IPS-18a (cell line): Measurements from ENCODE around the gene ARHGEF10L.

Experiments used
- H3K27ac ChIP-seq: one replicate; pipeline ENCODE4 v1.5.1; 2013; ENCODE audit warnings: low read length
- H3K27me3 ChIP-seq: one replicate; pipeline ENCODE4 v1.6.1; 2013; ENCODE audit warnings: mild to moderate bottlenecking, low read length; ENCODE audit not compliant: control insufficient read depth, insufficient read depth
- H3K36me3 ChIP-seq: one replicate; pipeline ENCODE4 v1.6.1; 2013; ENCODE audit warnings: low read depth, low read length; ENCODE audit not compliant: control insufficient read depth
- H3K4me1 ChIP-seq: one replicate; pipeline ENCODE4 v1.6.1; 2013; ENCODE audit warnings: low read depth, low read length; ENCODE audit not compliant: control insufficient read depth
- H3K4me3 ChIP-seq: one replicate; pipeline ENCODE4 v1.5.1; 2013; ENCODE audit warnings: low read length
- H3K9ac ChIP-seq: one replicate; pipeline ENCODE4 v1.6.1; 2013; ENCODE audit warnings: mild to moderate bottlenecking, low read length, moderate library complexity
- H3K9me3 ChIP-seq: one replicate; pipeline ENCODE4 v1.6.1; 2013; ENCODE audit warnings: low read depth, low read length; ENCODE audit not compliant: control insufficient read depth

The ARHGEF10L gene

DNA sequence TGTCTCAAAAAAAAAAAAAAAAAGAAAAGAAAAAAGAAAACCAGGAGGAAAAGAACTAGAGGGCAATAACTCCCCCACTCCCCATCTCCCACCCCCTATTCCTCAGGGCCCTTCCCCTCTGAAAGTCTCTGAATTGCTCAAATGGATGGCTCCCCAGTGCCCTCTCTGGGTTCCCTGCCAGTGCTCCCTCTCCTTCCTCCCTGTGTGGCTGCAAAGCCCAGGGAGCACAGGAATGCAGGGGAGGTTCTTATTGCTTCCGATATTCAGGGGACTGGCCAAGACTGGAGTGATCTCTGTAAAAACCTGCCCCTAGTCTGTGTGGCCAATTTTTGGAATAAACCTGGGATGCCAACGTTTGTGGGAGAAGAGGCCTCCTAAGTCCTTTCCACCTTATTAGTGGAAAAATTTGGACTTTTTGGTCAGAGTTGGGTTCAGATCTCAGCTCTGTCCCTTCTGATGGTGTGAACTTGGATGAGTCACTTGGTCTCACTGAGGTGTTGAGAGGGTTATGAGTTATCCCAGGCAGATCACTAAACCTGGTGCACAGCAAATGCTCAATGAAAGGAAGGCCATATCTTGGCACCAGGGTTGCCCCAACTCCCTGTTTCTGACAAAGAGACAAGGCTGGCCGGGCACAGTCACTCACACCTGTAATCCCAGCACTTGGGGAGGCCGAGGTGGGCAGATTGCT is 13.4 kb upstream of the ARHGEF10L start:
- H3K9ac ChIP-seq = no peak overlapping the region
- no peaks in the 10 kb centered on the region for H3K9me3 ChIP-seq
- H3K4me1 ChIP-seq = peaks cover 15% of the 10 kb centered on the region
- no peak overlapping the region for H3K27ac ChIP-seq
- no peaks in the 10 kb centered on the region for H3K27me3 ChIP-seq
- H3K36me3 ChIP-seq = no peaks in the 10 kb centered on the region
- no peak overlapping the region for H3K4me3 ChIP-seq

DNA sequence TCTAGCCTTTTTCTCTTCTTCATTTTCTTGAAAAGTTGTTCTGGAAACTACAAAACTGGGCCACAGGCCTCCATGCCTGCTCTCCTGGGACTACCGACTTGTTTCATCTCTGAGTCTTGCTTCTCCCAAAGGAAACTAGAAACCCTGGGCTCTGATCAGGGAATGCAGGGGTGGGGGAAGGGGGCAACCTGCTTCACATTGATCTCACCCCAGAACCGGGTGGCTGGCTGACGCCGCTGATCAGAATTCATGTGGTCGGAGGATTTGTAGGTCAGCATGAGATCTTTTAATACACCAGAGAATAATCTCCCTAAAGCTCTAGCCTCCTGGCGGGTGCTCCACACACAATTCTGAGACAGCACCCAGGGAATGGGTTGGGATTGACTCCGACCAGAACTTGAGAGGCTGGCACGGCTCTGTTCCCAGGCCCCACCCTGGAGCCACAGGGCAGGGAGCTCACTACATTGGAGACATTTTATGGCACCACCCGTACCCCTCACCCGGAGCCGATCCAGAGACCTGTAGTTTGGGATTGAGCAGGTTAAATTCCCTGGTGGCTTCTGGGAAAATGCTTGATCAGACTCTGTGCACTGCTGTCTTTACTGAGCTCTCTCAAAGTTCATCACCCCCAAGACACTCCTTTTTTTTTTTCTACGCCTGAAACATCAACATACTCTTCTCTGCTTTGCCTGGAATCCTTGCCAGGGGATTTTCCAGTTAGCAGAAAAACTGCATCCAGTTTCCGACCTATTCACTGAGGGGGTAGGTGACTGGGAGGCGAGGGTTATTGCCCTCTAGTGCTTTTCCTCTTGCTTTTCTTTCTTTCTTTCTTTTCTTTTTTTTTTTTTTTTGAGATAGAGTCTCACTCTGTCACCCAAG is 12.2 kb upstream of the ARHGEF10L start:
- H3K4me3 ChIP-seq = no peak overlapping the region
- H3K36me3 ChIP-seq = no peaks in the 10 kb centered on the region
- H3K4me1 ChIP-seq = peaks cover 16% of the 10 kb centered on the region
- H3K9ac ChIP-seq = no peak overlapping the region
- no peaks in the 10 kb centered on the region for H3K27me3 ChIP-seq
- no peaks in the 10 kb centered on the region for H3K9me3 ChIP-seq
- H3K27ac ChIP-seq = no peak overlapping the region

DNA sequence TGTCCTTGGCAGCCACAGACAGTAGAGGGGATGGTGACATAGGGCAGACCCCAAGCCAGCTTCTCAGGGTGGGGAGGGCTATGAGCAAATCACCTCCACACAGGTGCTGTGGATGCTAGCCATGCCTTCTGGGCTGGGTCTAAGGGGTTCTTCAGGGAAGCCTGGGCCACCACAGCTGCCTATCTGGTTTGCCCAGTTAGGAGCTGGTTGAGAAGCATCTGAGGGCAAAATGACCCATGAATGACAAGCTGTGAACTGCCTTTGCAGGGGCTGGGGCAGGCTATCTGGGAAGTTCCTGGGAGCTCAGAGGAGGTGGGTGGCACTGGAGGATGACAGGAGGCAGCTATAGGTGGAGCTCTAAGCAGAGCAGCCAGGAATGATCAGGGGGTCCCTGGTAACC is 10.1 kb upstream of the ARHGEF10L start:
- Histone ChIP-seq H3K27ac (no peak overlapping the region), H3K9me3 (no peaks in the 10 kb centered on the region), H3K4me3 (no peak overlapping the region), H3K27me3 (no peaks in the 10 kb centered on the region), H3K4me1 (peaks cover 18% of the 10 kb centered on the region), H3K36me3 (no peaks in the 10 kb centered on the region), H3K9ac (no peak overlapping the region)

DNA sequence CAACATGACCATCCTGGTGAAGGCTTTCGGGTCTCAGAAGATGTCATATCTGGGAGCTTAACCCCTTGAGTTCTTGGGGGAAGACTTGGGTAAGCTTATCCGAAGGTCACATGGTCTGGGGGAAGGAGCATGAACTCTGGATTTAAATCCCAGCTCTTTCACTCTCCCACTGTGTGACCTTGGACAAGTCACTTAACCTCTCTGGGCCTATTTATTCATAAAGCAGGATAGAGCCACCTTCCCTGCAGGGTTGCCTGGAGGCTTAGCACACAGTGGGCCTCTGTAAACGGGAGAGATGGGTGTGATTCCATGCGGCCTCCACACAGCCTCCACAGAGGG is 8.2 kb upstream of the ARHGEF10L start:
- H3K27ac ChIP-seq = no peak overlapping the region
- H3K9me3 ChIP-seq = no peaks in the 10 kb centered on the region
- no peaks in the 10 kb centered on the region for H3K36me3 ChIP-seq
- no peaks in the 10 kb centered on the region for H3K27me3 ChIP-seq
- no peak overlapping the region for H3K9ac ChIP-seq
- H3K4me1 ChIP-seq = peaks cover 12% of the 10 kb centered on the region
- H3K4me3 ChIP-seq = no peak overlapping the region

GRCh38 chr1:17531682-17532487 is 7.6 kb upstream of the ARHGEF10L start:
- H3K9ac ChIP-seq = no peak overlapping the region
- H3K9me3 ChIP-seq = no peaks in the 10 kb centered on the region
- H3K27ac ChIP-seq = no peak overlapping the region
- no peak overlapping the region for H3K4me3 ChIP-seq
- H3K4me1 ChIP-seq = peaks cover 10% of the 10 kb centered on the region
- no peaks in the 10 kb centered on the region for H3K36me3 ChIP-seq
- no peaks in the 10 kb centered on the region for H3K27me3 ChIP-seq

DNA sequence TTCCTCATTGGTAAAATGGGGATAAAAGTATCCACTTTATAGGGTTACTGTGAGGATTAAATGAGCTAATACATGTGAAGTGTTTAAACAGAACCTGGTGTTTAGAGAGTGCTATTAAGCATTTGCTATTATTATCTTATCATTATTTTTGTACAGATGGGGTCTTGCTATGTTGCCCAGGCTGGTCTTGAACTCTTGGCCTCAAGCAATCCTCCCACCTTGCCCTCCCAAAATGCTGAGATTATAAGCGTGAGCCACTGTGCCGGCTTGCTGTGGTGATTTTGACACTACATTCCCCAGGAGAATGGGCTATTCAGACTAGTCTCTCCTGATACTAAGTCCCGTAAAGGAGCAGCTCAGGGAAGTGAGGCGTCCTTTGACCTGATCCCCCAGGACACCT is 6.3 kb upstream of the ARHGEF10L start:
- no peak overlapping the region for H3K27ac ChIP-seq
- H3K4me3 ChIP-seq = no peak overlapping the region
- peaks cover 5% of the 10 kb centered on the region for H3K4me1 ChIP-seq
- no peak overlapping the region for H3K9ac ChIP-seq
- no peaks in the 10 kb centered on the region for H3K36me3 ChIP-seq
- H3K9me3 ChIP-seq = no peaks in the 10 kb centered on the region
- no peaks in the 10 kb centered on the region for H3K27me3 ChIP-seq

DNA sequence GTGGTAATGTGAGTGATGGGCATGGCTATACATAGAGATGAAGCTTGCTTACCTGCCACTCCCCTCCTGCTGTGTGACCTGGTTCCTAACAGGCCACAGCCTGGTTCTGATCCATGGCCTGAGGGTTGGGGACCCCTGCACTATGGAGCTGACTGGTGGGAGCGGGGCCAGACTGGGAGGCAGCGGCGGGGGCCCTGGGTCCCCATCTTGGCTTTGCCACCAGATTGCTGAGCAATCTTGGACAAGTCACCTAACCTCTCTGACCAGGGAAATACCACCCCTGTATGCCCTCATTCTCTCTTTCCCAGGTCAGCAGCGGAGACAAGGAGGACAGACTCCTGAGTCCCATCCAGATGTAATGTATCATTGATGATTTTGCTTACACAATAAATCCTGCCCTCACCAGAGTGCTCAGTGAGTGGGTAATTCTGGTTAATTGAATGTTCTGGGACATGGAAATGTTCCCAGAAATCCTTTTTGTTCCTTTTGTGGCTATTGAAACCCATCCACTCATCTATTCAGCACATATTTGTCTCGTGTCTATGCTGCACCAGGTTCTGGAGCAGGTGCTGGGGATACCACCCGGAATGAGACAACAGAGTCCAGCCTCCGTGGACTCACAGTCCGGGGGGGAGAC is 4.1 kb upstream of the ARHGEF10L start:
- H3K27ac ChIP-seq = no peak overlapping the region
- H3K4me1 ChIP-seq = peaks cover 15% of the 10 kb centered on the region

DNA sequence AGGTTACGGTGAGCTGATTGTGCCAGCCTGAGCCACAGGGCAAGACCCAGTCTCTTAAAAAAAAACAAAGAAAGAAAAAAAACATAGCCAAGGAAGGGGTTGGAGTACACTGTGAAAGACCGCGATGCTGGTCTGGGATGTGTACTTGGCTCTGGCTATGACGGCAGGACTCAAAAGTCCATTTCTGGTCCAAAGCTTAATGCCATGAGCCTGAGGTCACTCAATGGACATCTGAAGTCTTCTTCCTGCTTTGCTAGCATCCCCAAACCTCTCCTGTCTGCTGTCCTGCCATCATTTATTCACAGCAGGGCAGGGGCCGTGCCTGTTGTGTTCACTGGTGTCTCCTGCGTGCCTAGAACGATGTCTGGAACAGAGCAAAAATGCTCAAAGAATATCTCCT is 1.5 kb upstream of the ARHGEF10L start:
- Histone ChIP-seq H3K27me3 (no peaks in the 10 kb centered on the region), H3K4me1 (peaks cover 19% of the 10 kb centered on the region), H3K4me3 (no peak overlapping the region), H3K9me3 (no peaks in the 10 kb centered on the region), H3K36me3 (no peaks in the 10 kb centered on the region), H3K9ac (no peak overlapping the region), H3K27ac (no peak overlapping the region)

More for the DNA sequence above, 4.1 kb upstream of the ARHGEF10L start:
- Histone ChIP-seq H3K4me3 (no peak overlapping the region), H3K27me3 (no peaks in the 10 kb centered on the region), H3K9ac (no peak overlapping the region), H3K36me3 (no peaks in the 10 kb centered on the region), H3K9me3 (no peaks in the 10 kb centered on the region)

DNA sequence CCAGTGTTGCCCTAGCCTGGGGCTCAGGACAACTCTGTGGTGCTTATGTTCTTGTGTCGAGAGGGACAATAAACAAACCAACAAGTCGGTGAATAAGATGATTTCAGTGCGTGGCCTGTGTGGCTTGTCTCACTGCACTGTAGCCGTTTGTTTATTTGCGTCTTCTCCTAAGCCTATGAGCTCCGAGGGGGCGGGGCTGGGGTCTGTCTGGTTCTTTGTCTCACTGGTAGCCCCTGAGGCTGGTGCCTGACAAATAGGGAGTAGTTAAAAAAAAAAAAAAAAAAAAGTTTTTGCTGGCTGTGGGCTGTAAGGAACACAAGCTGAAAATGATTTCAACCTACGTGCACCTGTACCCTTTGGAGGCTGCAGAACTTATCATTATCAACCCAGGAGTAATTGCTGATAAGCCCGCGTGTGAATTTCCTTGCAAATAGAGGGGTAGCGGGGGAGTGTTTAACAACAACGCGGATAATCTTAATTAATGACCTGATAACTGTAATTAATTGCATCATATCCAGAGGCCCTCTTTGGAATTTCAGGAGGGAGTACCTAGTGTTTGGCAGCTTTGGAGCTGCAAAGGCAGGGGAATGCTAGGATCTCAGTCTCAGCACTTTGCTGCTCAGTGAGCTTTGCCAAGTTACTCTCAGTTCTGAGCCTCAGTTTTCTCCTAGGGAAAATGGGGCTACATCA is 925 bp upstream of the ARHGEF10L start:
- Histone ChIP-seq H3K9me3 (no peaks in the 10 kb centered on the region), H3K4me1 (peaks cover 19% of the 10 kb centered on the region), H3K4me3 (peak overlapping the region; percentile 52), H3K27ac (no peak overlapping the region), H3K36me3 (no peaks in the 10 kb centered on the region), H3K27me3 (no peaks in the 10 kb centered on the region), H3K9ac (peak overlapping the region; percentile 54)

DNA sequence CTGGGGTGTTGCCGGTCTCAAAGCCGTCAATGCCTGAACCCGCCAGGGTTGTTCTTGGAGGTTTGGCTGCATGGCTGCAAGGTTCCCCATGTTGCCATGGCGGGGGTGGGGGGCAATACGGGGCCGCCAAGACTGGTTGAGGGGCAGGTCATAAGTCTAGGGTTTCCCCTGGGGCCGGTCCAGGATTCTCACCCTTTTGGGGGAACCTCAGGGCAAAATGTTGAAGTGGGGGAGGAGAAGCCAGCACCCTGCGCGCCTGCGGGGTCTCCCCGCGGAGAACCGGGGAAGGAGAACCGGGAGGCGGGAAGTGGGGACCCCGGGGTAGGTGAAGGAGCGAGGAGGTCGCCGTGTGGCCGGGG is 401 bp upstream of the ARHGEF10L start:
- Histone ChIP-seq H3K27me3 (no peaks in the 10 kb centered on the region), H3K36me3 (no peaks in the 10 kb centered on the region), H3K27ac (no peak overlapping the region), H3K4me3 (peak overlapping the region; percentile 52), H3K9me3 (no peaks in the 10 kb centered on the region), H3K4me1 (peaks cover 19% of the 10 kb centered on the region), H3K9ac (peak overlapping the region; percentile 54)
